Endothelial cell of umbilical vein (primary cell): Measurements from ENCODE around the gene TRPM8. TPM values are rescaled to one million over a fixed set of nuclear protein-coding genes. Genes with fewer than 3 reads are reported as not detected.

Source experiments
- BruUV-seq: library from RNA; stranded (reverse); fragments of 400-500 nt; replicated peaks from 2 replicates; lab custom pipeline; 2021; lab: Mats Ljungman, UMichigan
- CTCF ChIA-PET: fragments of 300-600, 350-600 bp; sonication (Branson Sonifier 250); formaldehyde crosslinking; loops from one replicate; lab custom pipeline; 2021; ENCODE audit warnings: antibody characterized with exemption, inconsistent platforms; lab: Charles Lee
- POLR2A ChIA-PET: fragments of 300-600, 350-600 bp; sonication (Branson Sonifier 250); formaldehyde crosslinking; loops from one replicate; lab custom pipeline; 2021; ENCODE audit warnings: antibody characterized with exemption, inconsistent platforms; lab: Charles Lee
- DNase-seq: peaks from one replicate; pipeline ENCODE4 v3.0.0-alpha.2; 2011; ENCODE audit warnings: low read depth, low spot score
- FAIRE-seq: peaks from 2 replicates; lab custom pipeline; 2011; peaks lifted over from hg19 to GRCh38; lab: Jason Lieb, UNC
- H2AFZ ChIP-seq: 2 replicates; pipeline ENCODE4 v1.6.0; 2012; ENCODE audit warnings: low read depth, low read length, control low read depth, inconsistent platforms
- H3K27ac ChIP-seq: 2 replicates; pipeline ENCODE4 v1.5.1; 2011; ENCODE audit warnings: low read depth, mild to moderate bottlenecking, control low read depth, low read length, moderate library complexity; ENCODE audit not compliant: insufficient read depth
- H3K27me3 ChIP-seq, 2 experiments: 2 replicates each; pipeline versions ENCODE4 v1.6.0 to v1.6.1; 2011; ENCODE audit warnings: low read length in 2 of 2, mixed read lengths in 1 of 2; ENCODE audit not compliant: control insufficient read depth in 2 of 2, insufficient read depth in 2 of 2
- H3K36me3 ChIP-seq, 2 experiments: 2 replicates in 1 of 2; 3 replicates in 1 of 2; pipeline ENCODE4 v1.5.1; 2011; ENCODE audit warnings: low read length in 2 of 2, mild to moderate bottlenecking in 1 of 2, moderate library complexity in 1 of 2; ENCODE audit not compliant: control insufficient read depth in 2 of 2, insufficient read depth in 2 of 2; ENCODE audit errors: extremely low read depth in 1 of 2
- H3K4me1 ChIP-seq: 3 replicates; pipeline ENCODE4 v1.5.1; 2011; ENCODE audit warnings: mild to moderate bottlenecking, low read length; ENCODE audit not compliant: control insufficient read depth, insufficient read depth; ENCODE audit errors: extremely low read depth
- H3K4me2 ChIP-seq: 2 replicates; pipeline ENCODE4 v1.6.1; 2011; ENCODE audit warnings: low read length, control low read depth, mixed read lengths; ENCODE audit not compliant: insufficient read depth
- H3K4me3 ChIP-seq, 3 experiments: fragments of 200-600 bp in 1 of 3; sonication (generic), shearing (Covaris generic) in 1 of 3; replicated peaks in 1 of 3; 2 replicates each; pipeline ENCODE4 v1.5.1; 2011 to 2016; ENCODE audit warnings: control low read depth in 3 of 3, low read length in 3 of 3, mild to moderate bottlenecking in 2 of 3, inconsistent platforms in 1 of 3, low read depth in 1 of 3, moderate library complexity in 1 of 3; ENCODE audit not compliant: insufficient read depth in 1 of 3
- H3K79me2 ChIP-seq: 2 replicates; pipeline ENCODE4 v1.6.0; 2012; ENCODE audit warnings: low read length, inconsistent platforms; ENCODE audit not compliant: control insufficient read depth, insufficient read depth
- H3K9ac ChIP-seq: replicated peaks from 2 replicates; pipeline ENCODE3; 2011; ENCODE audit warnings: low read length, control low read depth; ENCODE audit not compliant: insufficient read depth; ENCODE audit errors: extremely low read depth
- H3K9me1 ChIP-seq: replicated peaks from 3 replicates; pipeline ENCODE4 v1.6.0; 2011; ENCODE audit warnings: mild to moderate bottlenecking, low read length; ENCODE audit not compliant: control insufficient read depth, insufficient read depth; ENCODE audit errors: extremely low read depth
- H3K9me3 ChIP-seq: replicated peaks from 2 replicates; pipeline ENCODE4 v1.5.1; 2012; ENCODE audit warnings: low read length, inconsistent platforms; ENCODE audit not compliant: control insufficient read depth, insufficient read depth
- H4K20me1 ChIP-seq: replicated peaks from 2 replicates; pipeline ENCODE3; 2011; ENCODE audit warnings: mild to moderate bottlenecking, low read length; ENCODE audit not compliant: control insufficient read depth, insufficient read depth; ENCODE audit errors: extremely low read depth
- CTCF ChIP-seq, 2 donors: IDR thresholded peaks; 1 replicate in 1 of 2; 2 replicates in 1 of 2; pipeline ENCODE4 v1.5.1; 2011; ENCODE audit warnings: low read length in 2 of 2, mild to moderate bottlenecking in 2 of 2, moderate library complexity in 2 of 2, control low read depth in 1 of 2, inconsistent platforms in 1 of 2, low read depth in 1 of 2; ENCODE audit not compliant: insufficient read depth in 1 of 2; ENCODE audit errors: extremely low read depth in 1 of 2
- EZH2 ChIP-seq: IDR thresholded peaks from 2 replicates; pipeline ENCODE4 v1.6.1; 2012; ENCODE audit warnings: borderline replicate concordance, low read depth, mild to moderate bottlenecking, moderate library complexity, low read length, inconsistent platforms; ENCODE audit not compliant: severe bottlenecking
- FOS ChIP-seq: IDR thresholded peaks from 2 replicates; pipeline ENCODE4 v1.6.1; 2011; ENCODE audit warnings: mild to moderate bottlenecking, low read length, moderate library complexity, borderline replicate concordance; ENCODE audit not compliant: insufficient read depth
- GATA2 ChIP-seq: IDR thresholded peaks from 2 replicates; pipeline ENCODE4 v1.7.0; 2011; ENCODE audit warnings: low read depth, mild to moderate bottlenecking, moderate library complexity, mixed read lengths, low read length; ENCODE audit not compliant: insufficient read length, insufficient read depth
- JUN ChIP-seq: IDR thresholded peaks from 2 replicates; pipeline ENCODE4 v1.6.1; 2011; ENCODE audit warnings: borderline replicate concordance, low read depth; ENCODE audit not compliant: insufficient read length, insufficient read depth
- MAX ChIP-seq: IDR thresholded peaks from 2 replicates; pipeline ENCODE4 v1.6.1; 2011; ENCODE audit not compliant: insufficient read depth, insufficient read length
- MYC ChIP-seq: IDR thresholded peaks from one replicate; pipeline ENCODE4 v1.6.1; 2011; ENCODE audit warnings: mild to moderate bottlenecking, low read depth, low read length
- POLR2A ChIP-seq: IDR thresholded peaks from 2 replicates; pipeline ENCODE4 v1.6.1; 2012; ENCODE audit warnings: low read depth, mild to moderate bottlenecking, control low read depth, low read length
- POLR2AphosphoS5 ChIP-seq: IDR thresholded peaks from 2 replicates; pipeline ENCODE4 v1.6.1; 2012; ENCODE audit warnings: low read depth, mild to moderate bottlenecking, control low read depth, low read length, moderate library complexity; ENCODE audit not compliant: insufficient read depth
- dilution Hi-C: fragments of 300-500 bp; cut with MboI; formaldehyde crosslinking; loops from one replicate; pipeline ENCODE4 v1.15.0; 2019; ENCODE audit warnings: low sequenced_read_pairs; ENCODE audit not compliant: extremely low pct_ligation_motif_present
- intact Hi-C: fragments of 100-400 bp; cut with micrococcal nuclease; formaldehyde crosslinking; loops from one replicate; pipeline ENCODE4 v1.10.0; 2022
- polyA plus RNA-seq, 4 experiments: library from polyadenylated mRNA; depleted of rRNA in 3 of 4; stranded (reverse) in 3 of 4; unstranded in 1 of 4; fragments of >200 nt; gene quantifications; 2 replicates each; pipeline versions ENCODE4 v1.2.1 to v1.2.3, GENCODE V29; 2011 to 2012; ENCODE audit warnings: missing spikeins in 1 of 4
- total RNA-seq: library from RNA; stranded (reverse); gene quantifications from 2 replicates; pipeline ENCODE4 v1.2.3, GENCODE V29; 2021

TRPM8 gene
- total and polyA plus RNA-seq, 2 donors (not counting 3 experiments of a cell fraction or from before 2014, with no cell fraction given) = not detected

DNA sequence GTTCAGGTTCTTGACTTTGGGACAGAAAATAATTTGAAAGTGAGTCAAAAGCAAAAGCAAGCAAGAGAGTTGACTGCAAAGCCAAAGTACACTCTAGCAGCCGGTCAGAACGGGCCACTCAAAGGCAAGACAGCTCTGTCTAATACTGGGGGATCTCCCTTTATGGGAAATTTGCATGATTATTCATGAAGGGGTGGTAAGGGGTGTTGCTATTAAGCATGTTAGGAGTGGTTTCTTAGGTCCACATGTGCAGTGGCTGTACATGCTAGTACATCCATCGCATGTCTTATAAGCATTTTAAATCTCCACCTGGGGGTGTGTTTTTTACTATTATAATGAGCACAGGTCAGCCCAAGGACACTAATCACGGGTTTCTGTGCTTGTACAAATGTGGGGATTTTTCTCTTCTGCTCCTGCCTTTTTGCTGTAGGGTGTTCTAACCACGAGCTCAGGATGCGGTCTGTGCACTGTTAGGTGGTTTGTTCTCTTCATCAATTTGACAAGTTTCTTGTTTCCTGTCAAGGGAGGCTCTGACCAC, 73.2 kb downstream of the TRPM8 start:
- no TSS peak for BruUV-seq
- Histone ChIP-seq H3K27me3 (peaks cover 4 to 6% of the 10 kb centered on the region in 2 experiments), H3K9me1 (no peaks in the 10 kb centered on the region), H3K9ac (no peak overlapping the region), H3K4me1 (no peaks in the 10 kb centered on the region), H3K36me3 (no peaks in the 10 kb centered on the region), H3K79me2 (no peaks in the 10 kb centered on the region), H4K20me1 (no peaks in the 10 kb centered on the region), H3K4me3 (no peak overlapping the region), H3K4me2 (no peak overlapping the region), H3K9me3 (no peaks in the 10 kb centered on the region), H2AFZ (no peak overlapping the region), H3K27ac (no peak overlapping the region)
- ChIA-PET CTCF (interaction anchor here (1.3 to 1.5 kb wide), 2 partner anchors 15 to 555 kb away, joined by 4 read pairs; no protein-coding TSS in a partner anchor), POLR2A (no interaction called here)
- dilution Hi-C loops (no loop called here), intact Hi-C loops (no loop called here)
- TF ChIP-seq GATA2 = no peak
- no peak for TF ChIP-seq JUN
- TF ChIP-seq MYC = no peak
- no peak for TF ChIP-seq POLR2AphosphoS5
- TF ChIP-seq CTCF (IDR thresholded peaks at IDR 0.05; ENCODE audit: extremely low read depth in 1 of 2, insufficient read depth in 1 of 2, low read depth in 1 of 2, low read length in 2 of 2) = no peak
- TF ChIP-seq MAX = no peak
- no peak for TF ChIP-seq FOS
- TF ChIP-seq EZH2 = no peak
- TF ChIP-seq POLR2A = no peak
- FAIRE-seq (no peak), DNase-seq (no peak)
